Measurements from ENCODE around the gene NR1H3.
"Not testable (repeated sequence)": the region's sequence is repeated elsewhere in the genome, so short reads cannot be mapped to it uniquely, and the experiment has no call there.

Gene NR1H3

GRCh38 chr11:47257517-47258316 is at the start of gene NR1H3:
TSS of gene NR1H3 (plus strand) at chr11:47257996. CDS start at chr11:47259217, 1,221 bp downstream.
- Histone ChIP-seq H3K4me3 (ENCODE audit: low read depth in 1 of 2, low read length in 1 of 2) (no peak within 1 kb of the TSS), H3K36me3 (no peaks in the 10 kb centered on the region), H3K27ac (no peak within 1 kb of the TSS)

DNA sequence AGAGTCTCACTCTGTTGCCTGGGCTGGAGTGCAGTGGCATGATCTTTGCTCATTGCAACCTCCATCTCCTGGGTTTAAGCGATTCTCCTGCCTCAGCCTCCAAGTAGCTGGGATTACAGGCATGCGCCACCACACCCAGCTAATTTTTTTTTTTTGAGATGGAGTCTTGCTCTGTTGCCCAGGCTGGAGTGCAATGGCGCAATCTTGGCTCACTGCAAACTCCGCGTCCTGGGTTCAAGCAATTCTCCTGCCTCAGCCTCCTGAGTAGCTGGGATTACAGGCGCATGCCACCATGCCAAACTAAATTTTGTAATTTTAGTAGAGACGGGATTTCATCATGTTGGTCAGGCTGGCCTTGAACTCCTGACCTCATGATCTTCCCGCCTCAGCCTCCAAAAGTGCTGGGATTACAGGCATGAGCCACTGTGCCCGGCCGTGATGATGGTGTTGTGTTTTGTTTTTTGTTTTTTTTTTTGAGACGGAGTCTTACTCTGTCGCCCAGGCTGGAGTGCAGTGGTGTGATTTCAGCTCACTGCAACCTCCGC is 49.7 kb upstream of the NR1H3 start:
- H3K27ac ChIP-seq; H3K9me3 ChIP-seq; H3K4me3 ChIP-seq (ENCODE audit: low read depth in 1 of 2, low read length in 1 of 2); H3K27me3 ChIP-seq; H3K36me3 ChIP-seq; H3K4me1 ChIP-seq (ENCODE audit: control insufficient read depth in 1 of 2, insufficient read depth in 1 of 2, low read depth in 1 of 2, low read length in 1 of 2): not testable (repeated sequence)

More at GRCh38 chr11:47257517-47258316, at the start of gene NR1H3:
- TF ChIP-seq, protein P1, sequence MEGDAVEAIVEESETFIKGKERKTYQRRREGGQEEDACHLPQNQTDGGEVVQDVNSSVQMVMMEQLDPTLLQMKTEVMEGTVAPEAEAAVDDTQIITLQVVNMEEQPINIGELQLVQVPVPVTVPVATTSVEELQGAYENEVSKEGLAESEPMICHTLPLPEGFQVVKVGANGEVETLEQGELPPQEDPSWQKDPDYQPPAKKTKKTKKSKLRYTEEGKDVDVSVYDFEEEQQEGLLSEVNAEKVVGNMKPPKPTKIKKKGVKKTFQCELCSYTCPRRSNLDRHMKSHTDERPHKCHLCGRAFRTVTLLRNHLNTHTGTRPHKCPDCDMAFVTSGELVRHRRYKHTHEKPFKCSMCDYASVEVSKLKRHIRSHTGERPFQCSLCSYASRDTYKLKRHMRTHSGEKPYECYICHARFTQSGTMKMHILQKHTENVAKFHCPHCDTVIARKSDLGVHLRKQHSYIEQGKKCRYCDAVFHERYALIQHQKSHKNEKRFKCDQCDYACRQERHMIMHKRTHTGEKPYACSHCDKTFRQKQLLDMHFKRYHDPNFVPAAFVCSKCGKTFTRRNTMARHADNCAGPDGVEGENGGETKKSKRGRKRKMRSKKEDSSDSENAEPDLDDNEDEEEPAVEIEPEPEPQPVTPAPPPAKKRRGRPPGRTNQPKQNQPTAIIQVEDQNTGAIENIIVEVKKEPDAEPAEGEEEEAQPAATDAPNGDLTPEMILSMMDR (IDR thresholded peaks at IDR 0.05) = no peak
- Histone ChIP-seq H3K27me3 (no peaks in the 10 kb centered on the region), H3K9me3 (no peaks in the 10 kb centered on the region), H3K4me1 (ENCODE audit: control insufficient read depth in 1 of 2, insufficient read depth in 1 of 2, low read depth in 1 of 2, low read length in 1 of 2) (peaks cover 0 to 16% of the 10 kb centered on the region in 2 experiments)

- Histone ChIP-seq H3K4me1 (ENCODE audit: control insufficient read depth in 1 of 2, insufficient read depth in 1 of 2, low read depth in 1 of 2, low read length in 1 of 2) (peaks cover 0 to under 1% of the 10 kb centered on the region in 2 experiments), H3K4me3 (ENCODE audit: low read depth in 1 of 2, low read length in 1 of 2) (no peak overlapping the region), H3K27ac (no peak overlapping the region), H3K27me3 (no peaks in the 10 kb centered on the region), H3K9me3 (no peaks in the 10 kb centered on the region), H3K36me3 (no peaks in the 10 kb centered on the region)
- TF ChIP-seq, protein P1 (IDR thresholded peaks at IDR 0.05) = no peak
These were observed 49.2 kb upstream of the NR1H3 start for GRCh38 chr11:47208628-47209027.

DNA sequence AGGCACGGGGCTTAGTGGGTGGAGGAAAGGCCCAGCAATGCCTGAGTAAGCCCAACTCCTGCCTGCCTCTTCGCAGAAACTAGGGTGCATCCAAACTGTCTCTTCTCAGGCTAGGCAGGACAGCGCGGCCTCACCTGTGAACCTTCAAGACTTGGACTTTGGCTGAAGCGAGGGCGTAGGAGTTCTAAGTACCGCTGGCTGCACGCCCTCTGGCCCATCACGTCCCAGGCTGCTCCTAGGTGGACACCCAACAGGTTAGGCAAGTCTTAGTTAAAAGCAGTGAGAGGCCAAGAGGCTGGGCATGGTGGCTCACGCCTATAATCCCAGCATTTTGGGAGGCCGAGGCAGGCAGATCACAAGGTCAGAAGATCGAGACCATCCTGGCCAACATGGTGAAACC is 44.9 kb upstream of the NR1H3 start:
- peaks cover 20 to 23% of the 10 kb centered on the region in 2 experiments for H3K4me1 ChIP-seq (ENCODE audit: control insufficient read depth in 1 of 2, insufficient read depth in 1 of 2, low read depth in 1 of 2, low read length in 1 of 2)
- H3K4me3 ChIP-seq (ENCODE audit: low read depth in 1 of 2, low read length in 1 of 2) = no peak overlapping the region
- no peaks in the 10 kb centered on the region for H3K27me3 ChIP-seq
- H3K27ac ChIP-seq = no peak overlapping the region
- no peaks in the 10 kb centered on the region for H3K9me3 ChIP-seq
- TF ChIP-seq, protein P1 (IDR thresholded peaks at IDR 0.05) = no peak
- no peaks in the 10 kb centered on the region for H3K36me3 ChIP-seq

DNA sequence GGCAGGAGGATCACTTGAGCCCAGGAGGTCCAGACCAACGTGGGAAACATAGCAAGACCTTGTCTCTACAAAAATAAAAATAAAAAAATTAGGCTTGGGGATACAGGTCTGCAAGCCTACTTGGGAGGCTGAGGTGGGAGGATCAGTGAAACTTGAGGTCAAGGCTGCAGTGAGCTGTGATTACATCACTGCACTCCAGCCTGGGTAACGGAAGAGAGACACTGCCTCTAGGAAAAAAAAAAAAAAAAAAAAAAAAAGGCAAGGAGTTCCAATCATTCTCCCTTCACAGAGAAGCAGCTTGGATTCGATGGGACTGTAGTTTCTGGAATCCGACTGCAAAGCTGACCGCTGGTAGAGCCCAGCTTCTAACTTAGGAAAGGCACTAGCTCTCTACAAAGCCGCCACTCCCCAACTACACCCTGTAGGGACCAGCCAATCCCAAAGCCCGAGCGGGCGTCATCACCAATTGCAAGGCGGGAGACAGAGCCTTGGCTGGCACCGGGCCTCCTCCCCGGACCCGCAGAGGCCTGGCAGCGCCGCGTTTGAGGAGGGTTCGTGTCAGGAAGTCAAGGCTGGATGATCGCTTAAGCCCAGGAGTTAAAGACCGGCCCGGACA is 43.7 kb upstream of the NR1H3 start:
- H3K27me3 ChIP-seq = no peaks in the 10 kb centered on the region
- H3K4me1 ChIP-seq (ENCODE audit: control insufficient read depth in 1 of 2, insufficient read depth in 1 of 2, low read depth in 1 of 2, low read length in 1 of 2) = peaks cover 20 to 23% of the 10 kb centered on the region in 2 experiments
- TF ChIP-seq, protein P1 (IDR thresholded peaks at IDR 0.05) = no peak
- H3K4me3 ChIP-seq (ENCODE audit: low read depth in 1 of 2, low read length in 1 of 2) = peak overlapping the region; percentile 73 to 93
- H3K27ac ChIP-seq = peak overlapping the region; percentile 86
- no peaks in the 10 kb centered on the region for H3K36me3 ChIP-seq
- H3K9me3 ChIP-seq = no peaks in the 10 kb centered on the region

Data from neutrophil (primary cell).